Stimulated activated CD4-positive, alpha-beta T cell treated with anti-CD3 and anti-CD28 coated beads, TNF-alpha, amount 100 ng/mL, for 1 hour (primary cell): ENCODE data around the gene DIABLO.
"Not testable (repeated sequence)": the region's sequence is repeated elsewhere in the genome, so short reads cannot be mapped to it uniquely, and the experiment has no call there.

Experiments
- DNase-seq, 3 donors: peaks; one replicate each; pipeline ENCODE4 v3.0.0-alpha.2; 2020; ENCODE audit warnings: low read depth in 3 of 3, low spot score in 1 of 3

Gene DIABLO

DNA sequence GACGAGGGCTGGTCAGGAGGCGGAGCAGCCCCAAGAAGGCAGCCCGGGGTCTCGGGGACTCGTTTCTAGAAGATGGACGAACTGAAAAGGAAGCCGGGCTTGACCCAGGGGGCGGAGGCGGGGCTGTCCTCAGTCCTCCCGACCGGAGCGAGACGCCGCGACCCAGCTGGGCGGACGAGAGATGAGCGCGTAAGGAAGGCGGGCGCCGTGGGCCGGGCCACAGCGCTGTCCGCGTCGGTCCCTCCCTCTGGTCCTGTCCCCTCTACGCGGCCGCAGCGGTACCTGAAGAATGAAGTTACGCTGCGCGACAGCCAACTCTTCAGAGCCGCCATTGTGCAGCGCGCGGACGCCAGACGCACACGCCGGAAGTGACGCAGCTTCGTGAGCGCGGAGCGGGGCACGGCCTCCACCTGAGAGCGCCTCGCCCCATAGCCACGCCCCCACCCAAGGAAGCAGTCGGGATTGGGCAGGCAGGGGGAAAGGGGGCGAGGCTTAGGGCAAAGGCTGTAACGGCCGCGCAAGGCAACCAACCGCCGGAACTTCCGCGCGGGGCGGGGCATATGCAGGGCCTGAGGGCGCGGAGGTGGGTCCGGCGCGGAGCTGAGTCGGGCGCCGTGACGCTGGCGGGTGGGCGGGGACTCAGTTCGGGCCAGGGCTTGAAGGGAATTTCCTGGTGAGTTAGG lies at the start of gene DIABLO:
DIABLO (minus strand) TSS at position 370 of the 683 bp plus-strand sequence; CDS start at position 332, 38 bp downstream.
- DNase-seq: peak; percentile 99 to 100 (median 100)

DNA sequence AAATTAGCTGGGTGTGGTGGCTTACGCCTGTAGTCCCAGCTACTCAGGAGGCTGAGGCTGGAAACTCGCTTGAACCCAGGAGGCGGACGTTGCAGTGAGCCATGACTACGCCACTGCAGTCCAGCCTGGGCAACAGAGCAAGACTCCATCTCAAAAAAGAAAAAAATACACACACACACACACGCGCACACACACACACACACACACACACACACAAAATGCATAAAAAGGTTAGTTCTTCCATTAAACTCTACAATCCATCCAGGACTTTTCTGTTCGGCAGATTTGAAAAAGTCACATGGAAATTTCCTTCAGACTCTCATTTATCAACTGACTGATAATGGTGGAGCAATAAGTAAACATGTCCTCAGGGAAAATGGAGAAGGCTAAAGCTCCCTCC lies 49.6 kb upstream of the DIABLO start:
- no peak for DNase-seq

GRCh38 chr12:122266230-122266901 lies 40.5 kb upstream of the DIABLO start, which contains the start of gene VPS33A:
TSS of gene VPS33A (minus strand) at chr12:122266494. CDS start at chr12:122266408, 86 bp downstream.
- DNase-seq: peak; percentile 78 to 87 (median 82)

- peak in 1 of 3 donors; percentile 27 for DNase-seq
These were observed 40.0 kb upstream of the DIABLO start for GRCh38 chr12:122265886-122266229.

DNA sequence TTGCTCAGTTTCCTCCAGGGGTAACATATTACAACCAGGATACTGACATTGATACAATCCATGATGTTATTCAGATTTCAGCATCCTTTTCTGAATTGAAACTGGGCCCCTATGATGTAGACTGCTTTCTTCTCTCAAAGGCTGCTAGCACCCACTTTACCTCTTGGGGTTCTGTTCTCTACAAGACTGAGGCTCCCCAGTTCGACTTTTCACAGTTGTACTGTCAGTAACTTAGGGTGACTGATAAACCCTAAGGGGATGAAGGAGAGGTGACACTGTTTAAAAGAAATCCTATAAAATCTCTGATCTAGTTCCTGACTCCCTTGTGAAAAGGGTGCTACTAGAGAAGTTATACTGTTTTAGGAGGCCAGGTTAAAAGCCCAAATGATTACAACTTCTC lies 39.6 kb upstream of the DIABLO start:
- DNase-seq: no peak

GRCh38 chr12:122260735-122261134 lies 34.9 kb upstream of the DIABLO start:
- not testable (repeated sequence) for DNase-seq

DNA sequence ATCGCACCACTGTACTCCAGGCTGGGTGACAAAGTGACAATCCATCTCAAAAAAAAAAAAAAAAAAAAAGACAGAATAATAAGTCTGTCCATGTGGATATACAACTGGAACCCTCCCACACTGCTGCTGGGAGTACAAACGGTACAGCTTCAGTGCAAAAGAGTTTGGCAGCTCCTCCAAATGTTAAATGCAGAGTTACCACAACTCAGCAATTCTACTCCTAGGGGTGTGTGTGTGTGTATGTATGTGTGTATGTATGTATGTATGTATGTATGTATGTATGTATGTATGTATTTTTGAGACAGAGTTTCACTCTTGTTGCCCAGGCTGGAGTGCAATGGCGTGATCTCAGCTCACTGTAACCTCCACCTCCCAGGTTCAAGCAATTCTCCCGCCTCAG lies 33.1 kb upstream of the DIABLO start:
- DNase-seq: not testable (repeated sequence)

DNA sequence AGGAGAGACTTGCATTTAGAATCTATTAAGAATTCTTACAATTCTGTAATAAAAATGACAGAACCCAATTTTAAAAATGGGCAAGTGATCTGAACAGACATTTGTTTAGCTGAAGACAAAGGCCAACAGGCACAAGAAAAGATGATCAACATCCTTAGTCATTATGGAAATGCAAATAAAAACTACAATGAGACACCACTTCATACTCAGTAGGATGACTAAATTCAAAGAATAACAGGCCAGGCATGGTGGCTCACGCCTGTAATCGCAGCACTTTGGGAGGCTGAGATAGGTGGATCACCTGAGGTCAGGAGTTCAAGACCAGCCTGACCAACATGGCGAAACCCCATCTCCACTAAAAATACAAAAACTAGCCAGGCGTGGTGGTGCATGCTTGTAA lies 32.6 kb upstream of the DIABLO start:
- not testable (repeated sequence) for DNase-seq

- DNase-seq: no peak
These were observed 24.7 kb upstream of the DIABLO start for GRCh38 chr12:122250536-122250935.

- no peak for DNase-seq
These were observed 24.2 kb upstream of the DIABLO start for GRCh38 chr12:122250047-122250446.

DNA sequence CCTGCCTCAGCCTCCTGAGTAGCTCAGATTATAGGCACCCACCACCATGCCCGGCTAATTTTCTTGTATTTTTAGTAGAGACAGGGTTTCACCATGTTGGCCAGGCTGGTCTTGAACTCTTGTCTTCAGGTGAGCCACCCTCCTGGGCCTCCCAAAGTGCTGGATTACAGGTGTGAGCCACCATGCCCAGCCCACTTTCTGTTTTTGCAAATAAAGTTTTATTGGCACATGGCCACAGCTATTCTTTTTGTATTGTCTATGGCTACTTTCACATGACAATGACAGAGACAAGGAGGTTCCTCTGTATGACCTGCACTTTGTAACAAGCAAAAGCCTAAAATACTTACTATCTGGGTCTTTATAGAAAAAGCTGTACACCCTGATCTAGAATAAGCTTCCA lies 19.7 kb upstream of the DIABLO start:
- DNase-seq: no peak

DNA sequence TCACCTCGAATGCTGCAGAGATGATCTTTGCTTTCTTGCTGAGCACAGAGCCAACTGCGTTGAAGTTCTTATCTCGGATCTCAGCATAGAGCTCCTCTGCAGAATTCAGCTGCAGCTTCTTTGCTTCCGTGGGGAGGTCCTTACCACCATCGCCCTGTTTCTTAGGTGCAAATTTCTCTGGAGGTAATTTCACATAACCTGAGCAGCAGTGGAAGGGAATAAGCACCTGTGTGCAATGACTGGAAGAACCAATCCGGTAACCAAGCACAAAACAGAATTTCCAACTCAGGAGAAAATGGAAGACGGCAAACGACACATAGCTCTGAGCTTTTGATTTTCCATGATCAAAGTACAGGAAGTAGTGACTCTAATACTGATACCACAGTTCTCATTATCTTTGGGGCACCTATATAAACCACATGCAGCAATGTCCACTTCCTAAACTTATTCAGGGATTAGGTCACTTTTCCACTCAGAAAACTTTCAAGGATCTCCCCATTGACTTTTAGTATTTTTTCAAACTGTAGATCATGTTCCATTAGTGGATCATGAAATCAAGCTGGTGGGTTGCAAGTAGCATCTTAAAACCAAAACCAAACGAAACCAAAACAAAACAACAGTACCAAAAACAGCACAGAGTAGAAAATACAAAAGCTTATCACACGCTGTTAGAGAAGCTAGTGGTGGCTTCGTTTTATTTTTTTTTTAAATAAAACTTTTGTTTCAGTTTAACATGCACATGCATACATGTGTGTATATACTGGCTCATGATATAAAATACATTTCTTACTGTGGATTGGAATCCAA lies 18.9 kb upstream of the DIABLO start:
- no peak for DNase-seq

- DNase-seq: no peak
These were observed 18.1 kb upstream of the DIABLO start for GRCh38 chr12:122243965-122244364.

DNA sequence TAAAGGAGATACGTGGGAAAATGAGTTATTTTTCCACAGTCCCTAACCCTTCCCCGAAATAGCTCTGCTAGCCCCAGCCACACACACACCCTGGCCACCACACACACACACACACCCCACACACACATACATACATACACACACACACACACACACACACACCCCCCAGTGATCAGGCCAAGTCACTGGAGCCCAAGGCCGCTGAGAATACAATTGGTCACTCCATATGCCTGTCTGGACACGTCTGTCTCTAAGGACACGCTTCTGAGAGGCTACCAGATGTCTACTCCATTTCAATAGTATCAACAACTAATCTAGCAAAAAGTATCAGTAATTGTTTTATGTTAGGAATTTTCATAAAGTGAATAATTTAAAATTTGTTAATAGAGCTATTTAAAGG lies 13.0 kb upstream of the DIABLO start:
- DNase-seq: no peak

- no peak for DNase-seq
These were observed 9.9 kb upstream of the DIABLO start for GRCh38 chr12:122235741-122236140.

DNA sequence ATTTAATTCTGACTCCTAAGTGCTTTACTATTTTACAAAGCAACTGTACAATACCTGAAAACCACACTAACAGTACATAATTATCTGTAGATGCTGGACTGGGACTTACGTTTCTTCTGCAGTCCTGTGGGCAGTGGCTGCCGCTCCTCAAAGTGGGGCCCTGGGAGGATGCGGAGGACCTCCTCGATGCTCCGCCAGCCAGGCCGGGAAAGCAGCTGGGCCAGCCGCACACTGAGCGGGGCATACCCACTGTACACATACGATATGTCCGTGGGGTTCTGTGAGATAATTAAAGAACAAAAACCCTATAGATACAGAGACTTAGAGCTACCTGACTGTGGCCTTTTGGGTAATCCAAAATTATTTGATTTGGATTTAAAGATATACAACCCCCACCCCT lies 6.8 kb upstream of the DIABLO start:
- no peak for DNase-seq

DNA sequence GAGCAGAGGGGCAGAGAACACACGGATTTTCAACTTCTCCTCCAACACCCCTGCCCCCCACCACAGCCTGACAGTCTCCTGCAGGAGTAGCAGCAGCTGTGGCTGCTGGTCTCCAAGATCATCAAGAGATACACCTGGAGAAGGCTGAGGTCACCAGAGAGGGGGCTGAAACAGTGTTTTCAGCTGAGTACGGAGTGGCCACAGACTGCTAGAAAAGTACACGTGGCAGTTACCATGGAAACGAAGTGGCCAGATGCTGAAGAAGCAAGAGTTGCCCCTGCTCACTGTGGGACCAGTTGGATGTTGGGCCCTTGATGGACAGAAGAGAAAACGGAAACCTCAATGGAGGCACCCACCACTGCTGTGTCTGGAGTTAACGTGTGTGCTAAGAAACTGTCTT lies 4.9 kb upstream of the DIABLO start:
- DNase-seq: no peak

DNA sequence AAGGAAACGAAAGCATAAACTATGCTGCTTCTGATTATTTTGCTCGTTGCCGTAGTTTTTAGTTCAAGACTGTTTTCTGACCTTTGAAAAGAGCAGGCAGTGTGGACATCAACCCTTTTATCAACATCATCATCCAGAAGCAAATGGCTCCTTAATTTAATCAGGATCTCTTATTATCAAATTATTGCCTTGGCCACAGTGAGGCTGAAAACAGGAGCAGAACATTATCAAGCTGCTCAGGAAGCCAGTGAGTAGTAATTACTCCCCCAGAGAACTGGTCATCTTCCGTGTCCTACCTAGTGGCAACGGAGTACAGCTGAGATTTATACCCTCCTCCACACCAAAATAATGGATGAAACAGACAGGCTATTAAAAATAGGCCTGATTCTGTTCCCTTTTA lies 2.2 kb upstream of the DIABLO start:
- DNase-seq: no peak

GRCh38 chr12:122227341-122227740 lies 1.5 kb upstream of the DIABLO start:
- no peak for DNase-seq

- no peak for DNase-seq
These were observed 694 bp upstream of the DIABLO start for GRCh38 chr12:122226366-122227125.

DNA sequence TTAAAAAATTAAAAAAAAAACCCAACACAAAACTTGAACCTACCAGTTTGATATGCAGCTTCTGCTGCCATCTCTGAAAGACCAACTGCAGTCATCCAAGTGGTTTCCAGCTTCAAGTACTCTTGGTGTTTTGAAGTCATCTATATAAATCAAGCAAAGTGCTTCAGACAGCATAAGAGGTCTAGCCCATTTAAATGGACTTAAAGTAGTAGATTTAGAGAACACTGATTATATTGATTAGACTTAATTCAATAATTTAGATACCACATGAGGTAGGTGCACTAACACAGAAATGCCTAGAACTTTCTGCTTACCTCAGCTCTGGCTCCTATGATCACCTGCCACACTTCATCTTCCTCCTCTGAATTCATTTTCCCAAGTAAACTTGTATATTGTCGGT lies 9.4 kb downstream of the DIABLO start:
- DNase-seq: no peak
